Esophagus muscularis mucosa (tissue), 3 donors: ENCODE data around the gene SRSF4.

Source experiments
- EP300 ChIP-seq: sonication (generic); formaldehyde crosslinking; IDR thresholded peaks from one replicate; pipeline ENCODE4 v1.6.1; 2017; ENCODE audit warnings: antibody characterized with exemption
- POLR2AphosphoS5 ChIP-seq, 2 donors: sonication (generic); formaldehyde crosslinking; IDR thresholded peaks; one replicate each; pipeline ENCODE4 v1.6.1; 2017; ENCODE audit warnings: antibody characterized with exemption in 2 of 2

- no peak for TF ChIP-seq POLR2AphosphoS5 (IDR thresholded peaks at IDR 0.05)
- no peak for TF ChIP-seq EP300
Observed at GRCh38 chr1:29129916-29130315, 51.8 kb downstream of the SRSF4 start.
